ENCODE measurements around the gene SH2D3C.

SH2D3C gene

GRCh38 chr9:127700140-127700539, 78.3 kb downstream of the SH2D3C start:
- H3K36me3 ChIP-seq, result no peaks in the 10 kb centered on the region
- H3K27ac ChIP-seq, result no peak overlapping the region
- H3K9me3 ChIP-seq (ENCODE audit: severe bottlenecking), result no peaks in the 10 kb centered on the region
- DNase-seq, result no peak
- TF ChIP-seq, protein P1, sequence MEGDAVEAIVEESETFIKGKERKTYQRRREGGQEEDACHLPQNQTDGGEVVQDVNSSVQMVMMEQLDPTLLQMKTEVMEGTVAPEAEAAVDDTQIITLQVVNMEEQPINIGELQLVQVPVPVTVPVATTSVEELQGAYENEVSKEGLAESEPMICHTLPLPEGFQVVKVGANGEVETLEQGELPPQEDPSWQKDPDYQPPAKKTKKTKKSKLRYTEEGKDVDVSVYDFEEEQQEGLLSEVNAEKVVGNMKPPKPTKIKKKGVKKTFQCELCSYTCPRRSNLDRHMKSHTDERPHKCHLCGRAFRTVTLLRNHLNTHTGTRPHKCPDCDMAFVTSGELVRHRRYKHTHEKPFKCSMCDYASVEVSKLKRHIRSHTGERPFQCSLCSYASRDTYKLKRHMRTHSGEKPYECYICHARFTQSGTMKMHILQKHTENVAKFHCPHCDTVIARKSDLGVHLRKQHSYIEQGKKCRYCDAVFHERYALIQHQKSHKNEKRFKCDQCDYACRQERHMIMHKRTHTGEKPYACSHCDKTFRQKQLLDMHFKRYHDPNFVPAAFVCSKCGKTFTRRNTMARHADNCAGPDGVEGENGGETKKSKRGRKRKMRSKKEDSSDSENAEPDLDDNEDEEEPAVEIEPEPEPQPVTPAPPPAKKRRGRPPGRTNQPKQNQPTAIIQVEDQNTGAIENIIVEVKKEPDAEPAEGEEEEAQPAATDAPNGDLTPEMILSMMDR (IDR thresholded peaks at IDR 0.05; ENCODE audit: low read depth, low read length), result no peak
- no peaks in the 10 kb centered on the region for H3K27me3 ChIP-seq (ENCODE audit: insufficient read depth, low read depth, severe bottlenecking)
- H3K4me3 ChIP-seq (ENCODE audit: low read depth, low read length), result no peak overlapping the region

DNA sequence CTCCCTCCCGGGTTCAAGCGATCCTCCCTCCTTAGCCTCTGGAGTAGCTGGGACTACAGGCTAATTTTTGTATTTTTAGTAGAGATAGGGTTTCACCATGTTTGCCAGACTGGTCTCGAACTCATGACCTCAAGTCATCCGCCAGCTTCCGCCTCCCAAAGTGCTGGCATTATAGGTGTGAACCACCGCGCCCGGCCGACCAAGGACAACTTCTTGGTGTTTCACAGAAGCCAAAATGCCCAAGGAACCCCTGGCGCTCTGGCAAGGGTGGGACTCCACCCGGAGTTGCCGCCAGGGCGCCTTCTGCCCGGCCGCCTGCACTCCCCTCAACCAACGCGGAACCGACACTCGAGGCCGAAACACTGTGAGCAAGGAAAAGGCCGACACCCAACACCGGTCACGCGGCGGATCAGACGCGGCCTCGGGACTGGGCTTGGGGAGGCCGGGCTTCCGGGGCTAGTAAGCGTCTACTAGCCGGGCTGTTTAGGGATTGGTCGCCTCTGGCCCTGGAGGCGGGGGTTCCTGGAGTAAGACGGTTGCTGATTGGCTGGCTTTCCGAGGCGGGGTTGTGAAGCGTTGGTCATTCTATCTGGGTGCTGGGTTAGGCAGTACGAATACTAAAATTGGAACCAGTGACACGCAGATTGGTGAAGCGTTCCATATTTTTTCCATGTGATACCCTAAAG, 79.3 kb downstream of the SH2D3C start:
- Histone ChIP-seq H3K27me3 (ENCODE audit: insufficient read depth, low read depth, severe bottlenecking) (no peaks in the 10 kb centered on the region), H3K4me3 (ENCODE audit: low read depth, low read length) (no peak overlapping the region), H3K36me3 (no peaks in the 10 kb centered on the region), H3K27ac (no peak overlapping the region), H3K9me3 (ENCODE audit: severe bottlenecking) (no peaks in the 10 kb centered on the region)
- DNase-seq, result no peak
- TF ChIP-seq, protein P1 (IDR thresholded peaks at IDR 0.05; ENCODE audit: low read depth, low read length), result no peak

DNA sequence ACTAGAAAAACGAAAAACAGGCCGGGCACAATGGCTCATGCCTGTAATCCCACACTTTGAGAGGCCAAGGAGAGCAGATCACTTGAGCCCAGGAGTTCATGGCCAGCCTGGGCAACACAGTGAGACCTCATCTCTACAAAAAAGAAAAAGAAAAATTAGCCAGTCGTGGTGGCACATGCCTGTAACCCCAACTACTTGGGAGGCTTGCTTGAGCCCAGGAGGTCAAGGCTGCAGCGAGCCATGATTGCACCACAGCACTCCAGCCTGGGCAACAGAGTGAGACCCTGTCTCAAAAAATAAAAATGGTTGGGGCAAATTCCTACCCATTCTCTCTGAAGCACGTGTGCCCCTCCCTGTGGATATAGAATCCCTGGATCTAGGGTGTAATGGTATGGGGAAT, 80.1 kb downstream of the SH2D3C start:
- no peaks in the 10 kb centered on the region for H3K36me3 ChIP-seq
- no peaks in the 10 kb centered on the region for H3K27me3 ChIP-seq (ENCODE audit: insufficient read depth, low read depth, severe bottlenecking)
- TF ChIP-seq, protein P1 (IDR thresholded peaks at IDR 0.05; ENCODE audit: low read depth, low read length), result no peak
- H3K27ac ChIP-seq, result no peak overlapping the region
- H3K9me3 ChIP-seq (ENCODE audit: severe bottlenecking), result no peaks in the 10 kb centered on the region
- H3K4me3 ChIP-seq (ENCODE audit: low read depth, low read length), result no peak overlapping the region
- no peak for DNase-seq

DNA sequence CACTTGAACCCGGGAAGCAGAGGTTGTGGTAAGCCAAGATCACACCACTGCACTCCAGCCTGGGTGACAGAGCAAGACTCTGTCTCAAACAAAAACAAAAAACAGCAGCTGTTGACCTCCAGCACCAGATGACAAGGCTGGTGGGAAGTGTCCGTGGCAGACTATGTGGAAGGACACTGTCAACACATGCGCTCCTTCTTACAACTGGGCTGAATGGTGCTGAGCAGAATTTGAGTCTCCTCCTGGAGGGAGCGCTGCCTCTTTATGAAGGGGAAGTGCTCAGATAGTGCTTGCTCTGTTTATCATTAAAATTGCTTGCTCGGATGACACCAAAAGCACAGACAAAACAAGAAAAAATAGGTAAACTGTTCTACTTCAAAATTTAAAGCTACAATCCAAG, 80.9 kb downstream of the SH2D3C start:
- DNase-seq, result no peak
- Histone ChIP-seq H3K27ac (no peak overlapping the region), H3K9me3 (ENCODE audit: severe bottlenecking) (no peaks in the 10 kb centered on the region), H3K36me3 (no peaks in the 10 kb centered on the region), H3K27me3 (ENCODE audit: insufficient read depth, low read depth, severe bottlenecking) (no peaks in the 10 kb centered on the region), H3K4me3 (ENCODE audit: low read depth, low read length) (no peak overlapping the region)
- TF ChIP-seq, protein P1 (IDR thresholded peaks at IDR 0.05; ENCODE audit: low read depth, low read length), result no peak

DNA sequence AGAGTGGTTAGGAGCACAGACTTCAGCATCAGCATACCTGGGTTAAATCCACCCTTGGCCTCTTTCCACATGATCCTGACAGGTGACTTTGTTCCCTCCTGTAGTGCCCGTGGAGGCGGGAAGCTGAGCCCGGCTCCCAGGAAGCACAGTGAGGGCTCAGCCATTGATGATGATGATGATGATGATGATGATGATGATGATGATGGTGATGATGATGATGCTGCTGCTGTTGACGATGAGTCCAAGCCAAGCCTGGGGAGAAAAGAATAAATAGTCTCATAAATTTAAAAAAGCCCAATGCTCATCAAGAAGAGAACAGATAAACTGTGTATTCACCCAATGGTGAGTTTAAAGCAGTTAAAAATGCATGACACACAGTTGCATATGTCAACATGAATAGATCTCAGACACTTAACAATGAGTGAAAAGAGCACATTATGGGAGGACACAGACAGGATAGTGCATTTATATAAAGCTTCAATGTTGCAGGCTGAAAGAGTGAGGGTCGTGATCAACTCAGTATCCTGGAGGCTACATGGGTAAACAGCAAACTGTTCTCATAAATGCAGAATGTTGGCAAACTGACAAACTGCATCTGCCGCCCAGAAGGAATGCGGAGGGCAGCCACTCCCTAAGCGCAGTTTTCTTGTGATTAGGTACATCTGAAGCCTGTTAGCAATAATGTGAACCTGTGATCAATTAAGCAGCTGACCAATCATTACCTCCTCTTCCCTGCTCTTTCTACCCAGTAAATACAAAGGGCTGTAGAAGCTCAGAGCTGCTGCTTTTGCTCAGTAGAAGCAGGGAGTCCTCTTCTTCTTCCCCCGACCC, 83.4 kb downstream of the SH2D3C start:
- H3K4me3 ChIP-seq (ENCODE audit: low read depth, low read length), result no peak overlapping the region

More for the DNA sequence above, 83.4 kb downstream of the SH2D3C start:
- no peak for DNase-seq
- H3K9me3 ChIP-seq (ENCODE audit: severe bottlenecking), result no peaks in the 10 kb centered on the region
- H3K27ac ChIP-seq, result no peak overlapping the region
- no peaks in the 10 kb centered on the region for H3K27me3 ChIP-seq (ENCODE audit: insufficient read depth, low read depth, severe bottlenecking)
- H3K36me3 ChIP-seq, result peaks cover 11% of the 10 kb centered on the region
- TF ChIP-seq, protein P1 (IDR thresholded peaks at IDR 0.05; ENCODE audit: low read depth, low read length), result no peak
